ENCODE data around the gene TMEM121.
A peak's percentile ranks its signal among the peaks of the same experiment; 100 is the strongest.

Gene TMEM121

GRCh38 chr14:105498430-105499255 is 27.7 kb upstream of the TMEM121 start:
- DNase-seq (ENCODE audit: low spot score), result no peak

GRCh38 chr14:105499256-105500035 is 26.9 kb upstream of the TMEM121 start:
- DNase-seq (ENCODE audit: low spot score), result no peak

DNA sequence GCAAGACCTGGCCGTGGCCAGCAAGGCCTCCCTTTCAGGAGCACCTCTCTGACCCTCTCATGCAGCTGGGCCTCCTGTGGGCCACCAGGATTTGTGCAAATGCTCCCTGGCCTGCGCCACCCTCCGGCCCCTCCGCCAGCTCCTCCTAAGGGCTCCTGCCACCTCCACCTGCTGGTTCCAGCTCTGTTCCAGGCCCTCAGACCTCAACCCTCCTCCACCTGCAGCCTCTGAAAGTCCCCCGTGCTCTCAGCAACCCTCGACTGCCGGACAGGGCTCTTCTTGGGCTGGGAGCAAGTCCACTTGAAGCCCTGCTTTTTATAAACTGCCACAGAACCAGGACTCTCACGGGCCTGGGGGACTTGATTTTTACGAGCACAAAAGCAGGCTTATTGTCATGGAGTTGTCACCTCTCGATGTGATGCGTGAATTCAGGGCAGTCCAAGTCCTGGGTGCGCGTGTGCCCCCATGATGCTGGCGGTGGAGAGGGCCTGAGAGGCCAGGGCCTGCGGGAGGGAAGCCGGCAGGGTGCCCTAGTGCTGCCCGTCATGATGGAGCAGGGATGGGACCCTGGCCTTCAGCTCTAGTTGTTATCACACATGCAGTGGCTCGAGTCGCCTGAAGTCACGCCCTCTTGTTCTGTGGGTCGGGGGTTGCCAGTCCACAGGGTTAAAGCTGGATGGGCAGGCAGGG is 26.2 kb upstream of the TMEM121 start:
- no peak for DNase-seq (ENCODE audit: low spot score)

GRCh38 chr14:105500726-105501101 is 25.7 kb upstream of the TMEM121 start:
- DNase-seq (ENCODE audit: low spot score), result no peak

- DNase-seq (ENCODE audit: low spot score), result no peak
These were observed 24.7 kb upstream of the TMEM121 start for GRCh38 chr14:105501504-105502291.

DNA sequence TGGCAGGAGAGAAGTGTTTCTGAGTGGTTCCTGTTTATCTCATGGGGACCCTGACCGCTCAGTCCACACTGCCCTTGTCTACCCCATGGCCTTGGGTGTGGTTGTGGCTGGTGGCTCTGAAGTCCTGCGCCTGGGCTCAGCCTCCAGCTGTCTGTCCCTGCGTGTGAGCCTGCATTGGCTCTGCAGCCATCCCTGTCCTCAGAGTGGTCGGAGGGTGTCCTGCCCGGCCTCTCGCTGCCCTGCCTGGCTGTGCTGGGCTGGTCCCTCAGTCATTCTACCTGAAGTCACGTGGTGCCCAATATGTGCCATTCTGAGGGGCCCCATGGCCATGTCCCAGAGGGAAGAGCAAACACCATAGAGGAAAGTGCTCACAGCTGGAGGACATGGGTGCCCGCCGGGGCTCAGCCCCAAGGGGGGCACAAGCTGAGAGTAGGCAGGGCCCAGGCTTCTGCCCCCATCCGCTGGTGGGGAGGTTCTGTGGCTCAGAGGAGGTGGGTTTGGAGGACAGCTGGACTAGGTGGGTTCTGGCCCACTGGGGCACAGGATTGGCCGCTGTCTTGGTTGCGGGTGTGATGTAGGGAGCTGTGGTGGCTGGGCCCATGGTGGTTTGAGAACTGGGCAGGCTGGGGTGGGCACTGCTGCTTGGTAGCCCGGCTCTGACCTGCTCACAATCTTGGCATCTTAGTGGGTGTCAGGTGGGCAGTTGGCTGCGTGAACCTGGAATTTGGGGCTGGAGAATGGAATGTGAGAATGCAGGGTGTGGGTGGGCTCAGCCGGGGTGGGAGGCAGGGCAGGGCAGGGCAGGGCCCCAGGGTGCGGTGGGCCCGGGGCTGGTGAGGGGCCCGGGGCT is 23.7 kb upstream of the TMEM121 start:
- no peak for DNase-seq (ENCODE audit: low spot score)

- DNase-seq (ENCODE audit: low spot score), result no peak
These were observed 23.1 kb upstream of the TMEM121 start for GRCh38 chr14:105503296-105503640.

DNA sequence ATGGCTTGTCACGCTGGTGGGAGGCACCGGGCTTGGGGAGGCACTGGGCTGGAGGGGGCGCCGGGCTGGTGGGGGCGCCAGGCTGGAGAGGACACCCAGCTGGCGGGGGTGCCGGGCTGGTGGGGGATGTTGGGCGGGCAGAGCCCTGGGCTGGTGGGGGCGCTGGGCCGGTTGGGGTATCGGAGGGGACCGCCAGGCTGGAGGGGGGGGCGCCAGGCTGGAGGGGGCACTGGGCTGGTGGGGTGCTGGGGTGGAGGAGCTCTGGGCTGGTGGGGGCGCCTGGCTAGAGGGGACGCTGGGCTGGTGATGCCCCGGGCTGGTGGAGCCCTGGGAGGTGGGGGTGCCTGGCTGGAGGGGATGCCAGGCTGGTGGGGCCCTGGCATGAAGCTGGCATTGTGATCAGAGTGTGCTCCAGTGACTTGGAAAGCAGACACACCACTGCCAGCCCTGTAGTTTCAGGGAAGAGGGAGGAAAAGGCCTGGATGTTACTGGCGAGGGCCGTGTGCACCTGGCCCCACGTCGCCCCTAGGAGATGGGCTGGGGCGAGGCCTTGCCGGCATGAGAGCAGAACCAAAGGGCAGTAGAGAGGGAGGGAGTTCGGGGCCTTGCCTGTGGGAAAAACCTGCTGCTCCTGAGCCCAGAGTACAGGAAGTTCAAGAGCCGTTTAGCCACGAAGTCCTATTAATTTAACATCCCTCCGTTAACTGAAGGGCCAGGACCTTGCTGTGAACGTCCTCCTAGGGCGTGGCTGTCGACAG is 22.3 kb upstream of the TMEM121 start:
- DNase-seq (ENCODE audit: low spot score), result no peak

DNA sequence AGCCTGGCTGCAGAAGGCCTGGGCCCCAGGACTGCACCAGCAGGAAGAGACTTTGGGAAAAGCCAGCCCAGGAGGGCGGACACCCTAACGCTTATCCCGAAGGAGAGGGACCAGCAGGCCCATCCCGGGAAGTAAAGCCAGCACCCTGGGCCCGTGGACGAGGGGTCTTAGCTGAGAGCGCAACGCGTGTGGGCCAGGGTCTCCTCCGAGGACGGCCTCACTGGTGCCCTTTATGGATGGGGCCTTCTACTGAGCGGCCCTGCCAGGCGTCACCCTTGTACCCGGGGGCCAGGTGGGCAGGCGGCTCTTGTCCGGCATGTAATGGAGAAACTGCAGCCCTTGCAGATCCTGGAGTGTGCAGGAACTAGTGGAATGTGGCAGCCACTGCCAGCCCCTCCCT is 21.3 kb upstream of the TMEM121 start:
- DNase-seq (ENCODE audit: low spot score), result no peak

DNA sequence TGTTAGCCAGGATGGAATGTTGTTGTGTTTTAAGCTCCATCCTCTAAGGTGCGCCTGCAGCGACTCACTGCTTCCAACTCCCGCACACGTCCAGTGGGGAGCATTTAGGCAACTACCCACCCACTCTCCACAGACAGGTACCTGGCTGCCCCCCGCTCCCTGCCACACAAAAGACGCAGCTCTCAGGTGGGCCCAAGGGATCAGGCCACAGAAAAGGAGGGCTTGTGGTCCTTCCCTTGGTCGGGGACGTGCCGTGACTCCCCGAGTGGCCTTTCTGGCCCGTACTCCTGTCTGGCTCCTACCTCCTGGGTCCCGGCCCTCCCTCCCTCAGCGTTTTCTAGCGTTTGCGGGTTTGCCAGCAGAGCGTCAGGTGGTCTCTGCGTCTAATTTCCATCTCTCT is 19.1 kb upstream of the TMEM121 start:
- no peak for DNase-seq (ENCODE audit: low spot score)

GRCh38 chr14:105508069-105508468 is 18.3 kb upstream of the TMEM121 start:
- DNase-seq (ENCODE audit: low spot score), result no peak

- no peak for DNase-seq (ENCODE audit: low spot score)
These were observed 17.8 kb upstream of the TMEM121 start for GRCh38 chr14:105508601-105509000.

- no peak for DNase-seq (ENCODE audit: low spot score)
These were observed 9.3 kb upstream of the TMEM121 start for GRCh38 chr14:105517096-105517495.

GRCh38 chr14:105519946-105520698 is 6.3 kb upstream of the TMEM121 start:
- no peak for DNase-seq (ENCODE audit: low spot score)

- DNase-seq (ENCODE audit: low spot score), result no peak
These were observed 1.1 kb upstream of the TMEM121 start for GRCh38 chr14:105525326-105525725.

GRCh38 chr14:105526776-105527380 is 495 bp downstream of the TMEM121 start:
- DNase-seq (ENCODE audit: low spot score), result no peak

GRCh38 chr14:105527381-105527825 is 1.0 kb downstream of the TMEM121 start:
- DNase-seq (ENCODE audit: low spot score), result no peak

DNA sequence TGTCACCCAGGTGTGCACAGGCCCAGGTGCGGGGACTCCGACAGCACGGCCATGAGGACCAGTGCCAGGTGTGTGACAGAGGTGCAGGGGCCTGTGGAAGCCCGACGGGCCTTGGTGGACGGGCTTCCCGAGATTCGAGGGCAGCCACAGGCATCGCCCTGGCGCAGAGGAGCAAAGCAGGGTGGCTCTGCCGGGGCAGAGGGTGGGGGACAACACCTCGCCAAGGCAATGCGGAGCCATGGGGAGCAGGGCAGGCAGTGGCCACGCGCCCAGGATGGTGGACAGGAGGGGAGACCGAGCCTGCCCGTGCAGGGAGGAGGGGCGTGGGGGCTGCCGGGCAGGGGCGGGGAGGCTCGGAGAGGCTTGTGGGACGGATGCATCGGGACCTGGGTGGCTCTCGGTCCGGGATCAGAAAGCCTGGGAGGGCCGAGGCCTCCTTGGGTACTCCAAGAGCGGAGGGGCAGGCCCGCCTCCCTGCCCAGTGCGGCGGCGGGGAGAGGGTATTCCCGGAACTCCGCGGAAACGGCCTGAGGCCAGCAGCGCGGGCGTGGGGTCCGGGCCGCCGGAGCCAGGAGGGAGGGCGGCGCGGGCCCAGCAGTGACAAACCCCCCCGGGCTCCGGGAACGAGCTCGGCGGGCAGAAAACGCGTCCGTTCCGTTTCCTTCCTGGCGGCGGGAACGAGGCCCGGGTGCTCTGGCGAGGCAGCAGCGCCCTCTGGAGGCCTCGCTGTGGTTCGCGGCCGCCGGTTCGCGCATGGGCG is 1.6 kb downstream of the TMEM121 start:
- peak; percentile 69 for DNase-seq (ENCODE audit: low spot score)
